ENCODE data around the gene GLMP.
A peak's percentile ranks its signal among the peaks of the same experiment; 100 is the strongest.

Gene GLMP

GRCh38 chr1:156248323-156248683 is 47.2 kb downstream of the GLMP start:
- no peak for DNase-seq (ENCODE audit: low spot score)

- no peak for DNase-seq (ENCODE audit: low spot score)
These were observed 47.8 kb downstream of the GLMP start, which contains the start of gene PAQR6 for GRCh38 chr1:156247460-156248322. TSS of gene PAQR6 (minus strand) at chr1:156248056. CDS start at chr1:156246731, 1,325 bp downstream.

- peak; percentile 25 for DNase-seq (ENCODE audit: low spot score)
These were observed 48.6 kb downstream of the GLMP start for GRCh38 chr1:156246781-156247459.

GRCh38 chr1:156246241-156246780 is 49.2 kb downstream of the GLMP start:
- DNase-seq (ENCODE audit: low spot score), result no peak

- DNase-seq (ENCODE audit: low spot score), result peak; percentile 57
These were observed 49.8 kb downstream of the GLMP start for GRCh38 chr1:156245451-156246232.

- no peak for DNase-seq (ENCODE audit: low spot score)
These were observed 50.8 kb downstream of the GLMP start for GRCh38 chr1:156244712-156245111.

- no peak for DNase-seq (ENCODE audit: low spot score)
These were observed 51.4 kb downstream of the GLMP start for GRCh38 chr1:156244126-156244525.

GRCh38 chr1:156242738-156243137 is 52.7 kb downstream of the GLMP start:
- DNase-seq (ENCODE audit: low spot score), result no peak

All from AG08396 (cell line).